ENCODE measurements around the gene SERTAD2.

The SERTAD2 gene

GRCh38 chr2:64649013-64649484, 4.7 kb downstream of the SERTAD2 start:
- DNase-seq (ENCODE audit: low read depth) = no peak

- DNase-seq (ENCODE audit: low read depth) = peak; percentile 81
Measured at GRCh38 chr2:64646007-64646880, 7.5 kb downstream of the SERTAD2 start.

- no peak for DNase-seq (ENCODE audit: low read depth)
Measured at GRCh38 chr2:64644458-64645382, 9.0 kb downstream of the SERTAD2 start.

GRCh38 chr2:64643838-64644457, 9.8 kb downstream of the SERTAD2 start:
- DNase-seq (ENCODE audit: low read depth) = no peak

- DNase-seq (ENCODE audit: low read depth) = no peak
Measured at GRCh38 chr2:64641599-64641998, 12.1 kb downstream of the SERTAD2 start.

GRCh38 chr2:64640153-64641044, 13.3 kb downstream of the SERTAD2 start:
- DNase-seq (ENCODE audit: low read depth) = no peak

- DNase-seq (ENCODE audit: low read depth) = no peak
Measured at GRCh38 chr2:64639691-64640090, 14.0 kb downstream of the SERTAD2 start.

GRCh38 chr2:64638502-64639120, 15.1 kb downstream of the SERTAD2 start:
- no peak for DNase-seq (ENCODE audit: low read depth)

- no peak for DNase-seq (ENCODE audit: low read depth)
Measured at GRCh38 chr2:64637931-64638330, 15.8 kb downstream of the SERTAD2 start.

- DNase-seq (ENCODE audit: low read depth) = no peak
Measured at GRCh38 chr2:64637000-64637635, 16.6 kb downstream of the SERTAD2 start.

GRCh38 chr2:64635976-64636911, 17.5 kb downstream of the SERTAD2 start:
- DNase-seq (ENCODE audit: low read depth) = no peak

GRCh38 chr2:64634345-64635267, 19.1 kb downstream of the SERTAD2 start:
- no peak for DNase-seq (ENCODE audit: low read depth)

- DNase-seq (ENCODE audit: low read depth) = no peak
Measured at GRCh38 chr2:64632835-64633819, 20.6 kb downstream of the SERTAD2 start.

- DNase-seq (ENCODE audit: low read depth) = no peak
Measured at GRCh38 chr2:64631771-64632170, 21.9 kb downstream of the SERTAD2 start.

GRCh38 chr2:64630752-64631151, 23.0 kb downstream of the SERTAD2 start:
- DNase-seq (ENCODE audit: low read depth) = no peak

GRCh38 chr2:64629875-64630274, 23.8 kb downstream of the SERTAD2 start:
- DNase-seq (ENCODE audit: low read depth) = no peak

- no peak for DNase-seq (ENCODE audit: low read depth)
Measured at GRCh38 chr2:64629329-64629781, 24.4 kb downstream of the SERTAD2 start.

Data from stimulated activated CD8-positive, alpha-beta memory T cell treated with anti-CD3 and anti-CD28 coated beads, Interleukin-7, amount 100 ng/mL, for 24 hours (primary cell).